Adrenal gland (tissue), 12 donors: ENCODE results near the gene SELENBP1. TPM values are rescaled to one million over a fixed set of nuclear protein-coding genes. Genes with fewer than 3 reads are reported as not detected.

Experiments
- DNase-seq, 7 donors: peaks; one replicate each; pipeline ENCODE4 v3.0.0-alpha.2; 2019 to 2020
- H3K27ac ChIP-seq, 5 donors: fragments of 200-600 bp; sonication (generic) in 4 of 5; 1 replicate in 3 of 5; 2 replicates in 2 of 5; pipeline versions ENCODE4 v1.5.1 to v1.8.0; 2016 to 2020; ENCODE audit warnings: mild to moderate bottlenecking in 1 of 5
- H3K27me3 ChIP-seq: fragments of 200-600 bp; 2 replicates; pipeline ENCODE4 v1.8.0; 2021
- H3K36me3 ChIP-seq, 2 donors: fragments of 200-600 bp; replicated peaks in 1 of 2; 1 replicate in 1 of 2; 2 replicates in 1 of 2; pipeline versions ENCODE4 v1.5.1 to v1.8.0; 2018 to 2022
- H3K4me1 ChIP-seq, 2 donors: fragments of 200-600 bp; replicated peaks in 1 of 2; 1 replicate in 1 of 2; 2 replicates in 1 of 2; pipeline versions ENCODE4 v1.5.1 to v1.8.0; 2018 to 2021
- H3K4me3 ChIP-seq, 4 donors: fragments of 200-600 bp; sonication (generic) in 3 of 4; one replicate each; pipeline ENCODE4 v1.5.1; 2016 to 2018
- H3K9me3 ChIP-seq, 3 donors: fragments of 200-600 bp; sonication (generic) in 1 of 3; replicated peaks in 1 of 3; 1 replicate in 2 of 3; 2 replicates in 1 of 3; pipeline versions ENCODE4 v1.5.1 to v1.8.0; 2016 to 2021
- CTCF ChIP-seq, 6 experiments: fragments of 450-650 bp in 4 of 6; fragments of 200-600 bp in 2 of 6; sonication (generic) in 1 of 6; IDR thresholded peaks; 1 replicate in 5 of 6; 2 replicates in 1 of 6; pipeline versions ENCODE4 v1.5.1 to v1.8.0; 2016 to 2021; ENCODE audit warnings: antibody characterized with exemption in 6 of 6, mild to moderate bottlenecking in 2 of 6, moderate library complexity in 1 of 6
- POLR2A ChIP-seq, 2 donors: fragments of 450-650 bp; IDR thresholded peaks; one replicate each; pipeline ENCODE4 v1.6.1; 2017; ENCODE audit warnings: antibody characterized with exemption in 2 of 2, mild to moderate bottlenecking in 2 of 2, moderate library complexity in 1 of 2
- WGBS, 4 donors: extraction: QIAGEN DNeasy Blood & Tissue Kit in 2 of 4; methylation state at CpG; one replicate each; pipeline versions ENCODE4 v1.1.5 to v1.1.7; 2013 to 2017; 5-methylcytosine and 5-hydroxymethylcytosine counted together
- intact Hi-C, 2 donors: fragments of 100-400 bp; cut with DNase I; formaldehyde crosslinking; loops; one replicate each; pipeline versions ENCODE4 v1.14.1 to v1.15.0; 2022 to 2023
- polyA plus RNA-seq, 3 donors: library from polyadenylated mRNA; stranded (reverse); fragments of 200-250 nt in 2 of 3; fragments of 350-450 nt in 1 of 3; fragmentation: Illumina TruSeq in 1 of 3; extraction: RNeasy Lipid Tissue Mini Kit (QIAGEN cat#74804) in 1 of 3; gene quantifications; one replicate each; pipeline ENCODE4 v1.2.3, GENCODE V29; 2013 to 2014
- total RNA-seq, 9 donors: library from RNA; depleted of rRNA in 4 of 9; stranded (reverse); fragments of >200 nt in 4 of 9; fragments of 120-200 nt in 1 of 9; fragmentation: NEBNext Ultra II Directional in 1 of 9; extraction: Animal tissue kit (Norgen Biotek cat#: 25700) in 1 of 9; gene quantifications; one replicate each; pipeline versions ENCODE4 v1.1.0 to v1.2.4, GENCODE V29; 2013 to 2023
- donor health status: healthy with polysubstance abuse.
- donor health status: Bipolar disorder and iron deficiency.
- donor health status: DM: yes; HTN: yes; CAD: no.
- donor health status: DM: no; HTN: no; CAD: no.
- donor health status: DM: no; HTN: no; CAD: no.
- donor health status: DM: yes; HTN: yes; CAD: no.

Gene SELENBP1
- total and polyA plus RNA-seq, 12 donors, result 11.0 to 61.8 (median 34.3) TPM

DNA sequence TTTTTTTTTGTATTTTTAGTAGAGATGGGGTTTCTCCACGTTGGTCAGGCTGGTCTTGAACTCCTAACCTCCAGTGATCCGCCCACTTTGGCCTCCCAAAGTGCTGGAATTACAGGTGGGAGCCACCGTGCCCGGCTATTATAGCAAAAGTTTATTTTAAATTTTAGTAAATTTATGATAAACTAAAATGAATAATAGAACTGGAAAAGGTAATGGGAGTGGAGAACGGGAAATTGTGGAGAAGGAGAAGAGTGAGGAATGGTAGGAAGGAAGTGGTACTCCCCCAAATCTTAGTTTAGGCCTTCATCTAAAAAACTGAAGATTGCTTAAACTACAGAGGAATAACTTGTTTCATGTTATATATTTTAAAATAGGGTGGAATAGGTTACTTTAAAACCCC lies 37.7 kb downstream of the SELENBP1 start:
- no peak overlapping the region for H3K27ac ChIP-seq
- no peaks in the 10 kb centered on the region for H3K4me1 ChIP-seq
- intact Hi-C loops, result no loop called here
- WGBS, 4 donors, result 80 to 85% (median 82%) methylated on average over 5 of the region's 5 CpGs
- H3K36me3 ChIP-seq, result no peaks in the 10 kb centered on the region
- H3K4me3 ChIP-seq, result no peak overlapping the region
- DNase-seq, result no peak
- H3K27me3 ChIP-seq, result no peaks in the 10 kb centered on the region
- no peaks in the 10 kb centered on the region for H3K9me3 ChIP-seq
- no peak for TF ChIP-seq POLR2A (IDR thresholded peaks at IDR 0.05)
- TF ChIP-seq CTCF (IDR thresholded peaks at IDR 0.05), result no peak

DNA sequence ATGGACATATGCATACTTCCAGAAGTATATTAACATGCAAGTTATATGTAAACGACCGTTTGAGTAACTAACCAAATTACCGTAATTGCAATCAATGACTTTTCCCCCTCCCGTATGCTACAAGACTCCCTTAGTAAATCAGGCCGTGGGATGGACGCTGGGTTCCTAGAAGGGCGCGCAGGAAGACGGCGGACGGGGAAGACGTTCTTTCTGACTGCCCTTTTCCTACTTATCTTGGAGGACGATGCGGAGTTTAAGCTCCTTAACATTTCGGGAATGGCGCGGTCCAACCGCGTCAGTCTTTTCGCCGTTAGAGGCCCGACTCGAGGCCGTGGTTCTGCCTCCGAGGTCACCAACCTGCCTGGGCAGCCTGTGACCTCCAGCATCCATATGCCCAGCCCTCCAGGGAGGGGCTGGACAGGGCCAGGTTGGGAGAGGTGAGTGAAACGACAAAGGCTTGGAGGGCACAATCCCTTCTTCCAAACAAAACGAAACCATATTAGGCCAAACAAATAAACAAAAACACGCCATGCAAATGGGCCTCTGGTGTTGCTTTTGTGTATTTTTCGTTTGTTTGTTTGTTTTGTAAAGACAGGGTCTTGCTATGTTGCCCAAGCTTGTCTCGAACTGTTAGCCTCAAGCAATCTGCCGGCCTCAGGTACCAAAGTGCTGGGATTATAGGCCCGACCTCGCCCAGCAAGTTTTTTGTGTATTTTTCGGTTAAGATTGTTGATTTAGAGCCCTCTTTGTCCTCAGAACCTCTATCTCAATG lies 44.4 kb downstream of the SELENBP1 start:
- Histone ChIP-seq H3K4me3 (peak overlapping the region in 2 of 4 donors; percentile 69 to 82), H3K4me1 (peaks cover 26 to 31% of the 10 kb centered on the region in 2 donors), H3K9me3 (no peaks in the 10 kb centered on the region), H3K36me3 (peaks cover 0 to 13% of the 10 kb centered on the region in 2 donors), H3K27me3 (no peaks in the 10 kb centered on the region), H3K27ac (peak overlapping the region; percentile 82 to 98 (median 92))
- WGBS, 4 donors, result 19 to 20% (median 20%) methylated on average over 29 to 34 of the region's 34 CpGs
- intact Hi-C loops, result no loop called here
- peak in 6 of 7 donors; percentile 38 to 63 (median 43) for DNase-seq
- TF ChIP-seq POLR2A (IDR thresholded peaks at IDR 0.05) (no peak), CTCF (IDR thresholded peaks at IDR 0.05) (no peak)

- intact Hi-C loops, result no loop called here
- Histone ChIP-seq H3K27ac (peak within 1 kb of the TSS; percentile 82 to 98 (median 92)), H3K9me3 (no peaks in the 10 kb centered on the region), H3K4me1 (peaks cover 26 to 31% of the 10 kb centered on the region in 2 donors), H3K36me3 (peaks cover 0 to 20% of the 10 kb centered on the region in 2 donors), H3K4me3 (peak within 1 kb of the TSS; percentile 5 to 82 (median 48)), H3K27me3 (no peaks in the 10 kb centered on the region)
- peak; percentile 90 to 97 (median 96) for DNase-seq
- TF ChIP-seq CTCF (IDR thresholded peaks at IDR 0.05) (peak in 1 of 6 experiments; percentile 11), POLR2A (IDR thresholded peaks at IDR 0.05) (peak; percentile 45 to 85)
- WGBS, 4 donors, result 0 to 2% (median 0%) methylated on average over 25 to 40 of the region's 40 CpGs
Observed at GRCh38 chr1:151327223-151327902, 45.1 kb downstream of the SELENBP1 start, which contains the start of gene PI4KB. Gene PI4KB, minus strand, starts transcription at chr1:151327416. Its CDS starts 10,935 bp downstream, at chr1:151316481.

- intact Hi-C loops, result no loop called here
- peak overlapping the region; percentile 55 to 95 (median 88) for H3K27ac ChIP-seq
- no peaks in the 10 kb centered on the region for H3K27me3 ChIP-seq
- peak; percentile 57 to 79 (median 63) for DNase-seq
- no peaks in the 10 kb centered on the region for H3K9me3 ChIP-seq
- WGBS, 4 donors, result 0 to 2% (median 1%) methylated on average over 12 of the region's 12 CpGs
- TF ChIP-seq CTCF (IDR thresholded peaks at IDR 0.05), result no peak
- TF ChIP-seq POLR2A (IDR thresholded peaks at IDR 0.05), result no peak
- H3K4me3 ChIP-seq, result peak overlapping the region; percentile 5 to 82 (median 46)
- H3K36me3 ChIP-seq, result peaks cover 0 to 23% of the 10 kb centered on the region in 2 donors
- peaks cover 26 to 31% of the 10 kb centered on the region in 2 donors for H3K4me1 ChIP-seq
Observed at GRCh38 chr1:151326619-151327222, 45.8 kb downstream of the SELENBP1 start.
